Measurements from ENCODE around the gene ADPRM.

ADPRM gene

DNA sequence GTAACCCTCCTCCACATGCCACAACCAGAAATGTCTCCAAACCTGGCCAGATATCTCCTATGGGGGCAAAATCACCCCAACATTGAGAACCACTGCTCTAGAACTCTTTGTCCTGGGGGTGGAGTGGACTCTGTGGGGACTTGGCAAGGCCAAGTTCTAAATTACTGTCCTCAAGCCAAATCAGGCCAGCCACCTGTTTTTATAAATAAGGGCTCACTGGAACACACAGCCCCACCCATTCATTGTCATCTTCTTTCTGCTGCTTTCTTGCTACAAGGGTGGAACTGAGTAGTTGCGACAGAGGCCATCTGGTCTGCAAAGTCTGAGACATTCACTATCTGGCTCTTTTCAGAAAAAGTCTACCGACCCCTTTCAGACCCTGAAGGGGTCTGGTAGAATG lies 59.2 kb downstream of the ADPRM start:
- no peak for DNase-seq (ENCODE audit: low spot score)
- H3K27ac ChIP-seq: no peak overlapping the region
- TF ChIP-seq, protein P1, sequence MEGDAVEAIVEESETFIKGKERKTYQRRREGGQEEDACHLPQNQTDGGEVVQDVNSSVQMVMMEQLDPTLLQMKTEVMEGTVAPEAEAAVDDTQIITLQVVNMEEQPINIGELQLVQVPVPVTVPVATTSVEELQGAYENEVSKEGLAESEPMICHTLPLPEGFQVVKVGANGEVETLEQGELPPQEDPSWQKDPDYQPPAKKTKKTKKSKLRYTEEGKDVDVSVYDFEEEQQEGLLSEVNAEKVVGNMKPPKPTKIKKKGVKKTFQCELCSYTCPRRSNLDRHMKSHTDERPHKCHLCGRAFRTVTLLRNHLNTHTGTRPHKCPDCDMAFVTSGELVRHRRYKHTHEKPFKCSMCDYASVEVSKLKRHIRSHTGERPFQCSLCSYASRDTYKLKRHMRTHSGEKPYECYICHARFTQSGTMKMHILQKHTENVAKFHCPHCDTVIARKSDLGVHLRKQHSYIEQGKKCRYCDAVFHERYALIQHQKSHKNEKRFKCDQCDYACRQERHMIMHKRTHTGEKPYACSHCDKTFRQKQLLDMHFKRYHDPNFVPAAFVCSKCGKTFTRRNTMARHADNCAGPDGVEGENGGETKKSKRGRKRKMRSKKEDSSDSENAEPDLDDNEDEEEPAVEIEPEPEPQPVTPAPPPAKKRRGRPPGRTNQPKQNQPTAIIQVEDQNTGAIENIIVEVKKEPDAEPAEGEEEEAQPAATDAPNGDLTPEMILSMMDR (conservative IDR thresholded peaks at IDR 0.05; ENCODE audit: low read depth): no peak
- ChIA-PET CTCF (no interaction called here), POLR2A (ENCODE audit: low non-redundant PET) (no interaction called here)

DNA sequence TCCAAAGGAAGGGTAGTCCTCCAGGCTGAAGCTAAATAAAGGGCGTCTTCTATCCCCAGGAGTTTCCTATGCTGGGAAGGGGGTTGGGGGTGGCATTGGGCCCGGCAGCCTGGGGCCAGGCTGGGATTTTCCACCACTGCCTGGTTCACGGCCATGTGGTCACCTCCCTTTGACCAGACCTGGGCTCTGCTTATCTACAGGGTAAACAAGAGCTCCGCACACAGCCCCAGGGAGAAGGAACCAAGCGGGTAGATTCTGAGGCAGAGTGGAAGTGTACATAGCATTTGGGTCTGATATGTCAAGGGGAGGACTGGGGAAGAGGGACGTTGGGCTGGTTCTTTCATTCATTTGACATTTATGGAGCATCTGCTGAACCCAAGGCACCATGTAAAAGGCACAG lies 59.7 kb downstream of the ADPRM start:
- ChIA-PET CTCF (no interaction called here), POLR2A (ENCODE audit: low non-redundant PET) (no interaction called here)
- TF ChIP-seq, protein P1 (conservative IDR thresholded peaks at IDR 0.05; ENCODE audit: low read depth): no peak
- H3K27ac ChIP-seq: no peak overlapping the region
- no peak for DNase-seq (ENCODE audit: low spot score)

DNA sequence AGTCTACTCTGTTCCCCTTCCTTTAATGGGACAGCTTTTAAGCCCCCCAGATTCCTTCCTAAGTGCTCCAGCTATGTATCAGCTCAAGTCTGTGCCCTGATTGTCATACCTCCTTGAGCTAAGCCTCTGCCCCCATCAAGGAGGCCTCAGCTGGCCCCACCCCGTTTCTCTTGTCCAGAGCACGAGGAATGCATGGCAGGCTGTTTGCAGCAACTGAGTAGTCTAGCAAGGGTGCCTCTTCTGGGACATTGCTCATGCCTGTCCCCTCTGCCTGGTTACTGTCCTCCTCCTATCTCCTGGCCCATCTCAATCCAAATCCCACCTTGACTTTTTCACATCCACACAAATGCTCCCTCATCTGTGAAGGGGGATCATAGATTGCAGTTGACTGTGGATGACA lies 60.3 kb downstream of the ADPRM start:
- ChIA-PET POLR2A (ENCODE audit: low non-redundant PET) (no interaction called here), CTCF (interaction anchor here (0.7 kb wide), 1 partner anchor 212 kb away, joined by 4 read pairs; no protein-coding TSS in a partner anchor)
- TF ChIP-seq, protein P1 (conservative IDR thresholded peaks at IDR 0.05; ENCODE audit: low read depth): no peak
- no peak for DNase-seq (ENCODE audit: low spot score)
- no peak overlapping the region for H3K27ac ChIP-seq

DNA sequence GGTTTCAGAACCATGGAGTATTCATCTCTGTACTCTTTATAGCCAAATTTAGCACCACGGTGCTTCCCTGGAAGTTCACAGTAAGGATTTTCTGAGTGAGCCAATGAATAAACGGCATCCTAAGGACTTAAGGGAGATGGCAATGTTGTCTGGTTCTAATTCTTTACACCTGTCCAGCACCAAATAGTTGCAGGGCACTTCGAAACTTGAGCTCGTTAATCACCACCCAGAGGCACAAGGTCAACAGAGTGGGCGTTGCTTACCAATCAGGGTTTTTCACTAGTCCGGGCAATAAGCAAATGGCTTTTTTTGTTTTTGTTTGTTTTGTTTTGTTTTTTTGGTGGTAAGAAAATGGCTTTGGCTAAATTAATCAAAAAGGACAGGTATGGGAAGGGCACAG lies 60.7 kb downstream of the ADPRM start:
- TF ChIP-seq, protein P1 (conservative IDR thresholded peaks at IDR 0.05; ENCODE audit: low read depth): no peak
- ChIA-PET POLR2A (ENCODE audit: low non-redundant PET) (no interaction called here), CTCF (interaction anchor here (0.7 kb wide), 1 partner anchor 212 kb away, joined by 4 read pairs; no protein-coding TSS in a partner anchor)
- no peak overlapping the region for H3K27ac ChIP-seq
- DNase-seq (ENCODE audit: low spot score): no peak
